Measurements from ENCODE around the gene CAPN2. TPM values are rescaled to one million over a fixed set of nuclear protein-coding genes. Genes with fewer than 3 reads are reported as not detected.

Gene CAPN2
- total RNA-seq (100 to 1,000 TPM; 174 to 179 TPM), polyA plus RNA-seq (ENCODE audit: insufficient read depth, low read depth, low replicate concordance) (99.0 TPM)
- long read RNA-seq, donor 1, full-length matches to known transcripts: 8 of 74 reads
- long read RNA-seq, donor 1, partial matches to known transcripts: 66 of 74 reads
- long read RNA-seq, donor 1, other reads (novel, unspliced or antisense): 0 of 74 reads
- long read RNA-seq, donor 2, partial matches to known transcripts: 10 of 25 reads
- long read RNA-seq, donor 2, other reads (novel, unspliced or antisense): 14 of 25 reads

- WGBS, 2 donors: 1 to 3% methylated on average over 5 to 40 of the region's 74 CpGs
- intact Hi-C loops (cut with DNase I; ENCODE audit: low total_unique reads): loop anchor here (5.0 kb wide), 1 partner anchor 35 kb away; no protein-coding TSS in a partner anchor
- Histone ChIP-seq H3K27ac (peak within 1 kb of the TSS; percentile 87 to 95), H3K9me3 (no peaks in the 10 kb centered on the region), H3K4me1 (peaks cover 42% of the 10 kb centered on the region), H3K4me3 (peak within 1 kb of the TSS; percentile 74 to 81), H3K36me3 (ENCODE audit: low read depth, missing control alignments) (no peaks in the 10 kb centered on the region), H3K27me3 (no peaks in the 10 kb centered on the region)
- TF ChIP-seq POLR2A (IDR thresholded peaks at IDR 0.05) (no peak), CTCF (IDR thresholded peaks at IDR 0.05) (peak; percentile 75 to 79 (median 76))
- DNase-seq: peak; percentile 74
Measured at GRCh38 chr1:223712194-223712849, at the start of gene CAPN2. CAPN2 (plus strand) TSS chr1:223712539; CDS start chr1:223712641, 102 bp downstream.

GRCh38 chr1:223662943-223663342, 49.4 kb upstream of the CAPN2 start:
- H3K9me3 ChIP-seq: no peaks in the 10 kb centered on the region
- no peaks in the 10 kb centered on the region for H3K27me3 ChIP-seq
- H3K36me3 ChIP-seq (ENCODE audit: low read depth, missing control alignments): no peaks in the 10 kb centered on the region
- no peak for TF ChIP-seq POLR2A (IDR thresholded peaks at IDR 0.05)
- TF ChIP-seq CTCF (IDR thresholded peaks at IDR 0.05): no peak
- intact Hi-C loops (cut with DNase I; ENCODE audit: low total_unique reads): no loop called here
- no peaks in the 10 kb centered on the region for H3K4me1 ChIP-seq
- H3K27ac ChIP-seq: no peak overlapping the region
- 74 to 75% methylated on average over 5 of the region's 5 CpGs for WGBS, 2 donors
- no peak for DNase-seq
- H3K4me3 ChIP-seq: no peak overlapping the region

- Histone ChIP-seq H3K4me3 (no peak overlapping the region), H3K27ac (no peak overlapping the region), H3K4me1 (no peaks in the 10 kb centered on the region), H3K36me3 (ENCODE audit: low read depth, missing control alignments) (no peaks in the 10 kb centered on the region), H3K9me3 (no peaks in the 10 kb centered on the region), H3K27me3 (no peaks in the 10 kb centered on the region)
- TF ChIP-seq CTCF (IDR thresholded peaks at IDR 0.05): no peak
- TF ChIP-seq POLR2A (IDR thresholded peaks at IDR 0.05): no peak
- intact Hi-C loops (cut with DNase I; ENCODE audit: low total_unique reads): no loop called here
- whole genome bisulfite sequencing, 2 donors: 74 to 75% methylated on average over 5 of the region's 5 CpGs
- no peak for DNase-seq
Measured at GRCh38 chr1:223664106-223664505, 48.2 kb upstream of the CAPN2 start.

GRCh38 chr1:223665592-223666312, 46.6 kb upstream of the CAPN2 start, which contains the start of gene CAPN8:
CAPN8 (minus strand) TSS chr1:223665701; CDS start chr1:223665646, 55 bp downstream.
- no peaks in the 10 kb centered on the region for H3K36me3 ChIP-seq (ENCODE audit: low read depth, missing control alignments)
- no peak within 1 kb of the TSS for H3K27ac ChIP-seq
- WGBS, 2 donors: 72 to 78% methylated on average over 4 to 6 of the region's 6 CpGs
- H3K4me3 ChIP-seq: no peak within 1 kb of the TSS
- no peaks in the 10 kb centered on the region for H3K4me1 ChIP-seq
- DNase-seq: no peak
- TF ChIP-seq POLR2A (IDR thresholded peaks at IDR 0.05) (no peak), CTCF (IDR thresholded peaks at IDR 0.05) (no peak)
- H3K27me3 ChIP-seq: no peaks in the 10 kb centered on the region
- no peaks in the 10 kb centered on the region for H3K9me3 ChIP-seq
- intact Hi-C loops (cut with DNase I; ENCODE audit: low total_unique reads): no loop called here

Measured in testis (tissue), 5 donors.